ENCODE data around the gene ACKR2.

DNA sequence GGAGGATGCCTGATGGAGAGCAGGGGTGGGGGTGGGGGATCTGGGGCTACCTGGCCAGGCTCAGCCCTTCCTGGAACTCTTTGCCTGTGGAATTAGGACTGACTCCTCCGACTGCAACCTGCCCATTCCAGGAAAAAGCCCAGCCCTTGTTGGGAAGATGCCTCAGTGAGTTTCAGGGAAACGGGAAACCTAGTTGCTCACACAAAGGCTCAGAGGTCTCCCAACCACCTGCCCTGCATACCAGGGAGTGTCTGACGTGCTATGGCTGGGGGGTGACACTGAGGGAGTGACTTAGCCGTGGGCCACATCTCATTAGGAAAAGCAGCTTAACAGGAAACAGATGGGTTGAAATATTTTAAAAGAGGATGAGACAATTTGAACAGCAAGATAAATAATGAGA is 38.5 kb downstream of the ACKR2 start:
- TF ChIP-seq, protein P1, sequence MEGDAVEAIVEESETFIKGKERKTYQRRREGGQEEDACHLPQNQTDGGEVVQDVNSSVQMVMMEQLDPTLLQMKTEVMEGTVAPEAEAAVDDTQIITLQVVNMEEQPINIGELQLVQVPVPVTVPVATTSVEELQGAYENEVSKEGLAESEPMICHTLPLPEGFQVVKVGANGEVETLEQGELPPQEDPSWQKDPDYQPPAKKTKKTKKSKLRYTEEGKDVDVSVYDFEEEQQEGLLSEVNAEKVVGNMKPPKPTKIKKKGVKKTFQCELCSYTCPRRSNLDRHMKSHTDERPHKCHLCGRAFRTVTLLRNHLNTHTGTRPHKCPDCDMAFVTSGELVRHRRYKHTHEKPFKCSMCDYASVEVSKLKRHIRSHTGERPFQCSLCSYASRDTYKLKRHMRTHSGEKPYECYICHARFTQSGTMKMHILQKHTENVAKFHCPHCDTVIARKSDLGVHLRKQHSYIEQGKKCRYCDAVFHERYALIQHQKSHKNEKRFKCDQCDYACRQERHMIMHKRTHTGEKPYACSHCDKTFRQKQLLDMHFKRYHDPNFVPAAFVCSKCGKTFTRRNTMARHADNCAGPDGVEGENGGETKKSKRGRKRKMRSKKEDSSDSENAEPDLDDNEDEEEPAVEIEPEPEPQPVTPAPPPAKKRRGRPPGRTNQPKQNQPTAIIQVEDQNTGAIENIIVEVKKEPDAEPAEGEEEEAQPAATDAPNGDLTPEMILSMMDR (optimal IDR thresholded peaks at IDR 0.05 in 1 of 3, IDR thresholded peaks at IDR 0.05 in 1 of 3, conservative IDR thresholded peaks at IDR 0.05 in 1 of 3; ENCODE audit: extremely low read depth in 1 of 3, insufficient read depth in 2 of 3, low read length in 3 of 3) = no peak
- no peak for TF ChIP-seq EZH2 (IDR thresholded peaks at IDR 0.05; ENCODE audit: low read length)

All from keratinocyte (primary cell).